GM12873 (cell line): ENCODE results near the gene NHSL2.

Source experiments
- TF ChIP-seq, protein P1 (sequence below): IDR thresholded peaks from 2 replicates; pipeline ENCODE4 v1.5.1; 2012; ENCODE audit warnings: low read depth, mild to moderate bottlenecking, moderate library complexity, low read length, control low read depth; ENCODE audit not compliant: insufficient read depth; ENCODE audit errors: missing control alignments

The NHSL2 gene

DNA sequence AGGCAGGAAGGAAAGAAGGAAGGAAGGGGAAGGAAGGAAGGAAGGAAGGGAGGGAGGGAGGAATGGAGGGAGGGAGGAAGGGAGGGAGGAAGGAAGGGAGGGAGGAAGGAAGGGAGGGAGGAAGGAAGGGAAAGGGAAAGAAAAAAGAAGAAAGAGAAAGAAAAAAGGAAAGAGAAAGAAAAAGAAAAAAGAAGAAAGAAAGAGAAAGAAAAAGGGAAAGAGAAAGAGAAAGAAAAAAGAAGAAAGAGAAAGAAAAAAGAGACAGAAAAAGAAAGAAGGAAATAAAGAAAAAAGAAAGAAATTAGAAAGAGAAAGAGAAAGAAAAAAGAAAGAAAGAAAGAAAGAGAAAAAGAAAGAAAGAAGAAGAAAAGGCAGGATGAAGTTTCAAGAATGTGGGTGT lies 15.0 kb upstream of the NHSL2 start:
- TF ChIP-seq, protein P1, sequence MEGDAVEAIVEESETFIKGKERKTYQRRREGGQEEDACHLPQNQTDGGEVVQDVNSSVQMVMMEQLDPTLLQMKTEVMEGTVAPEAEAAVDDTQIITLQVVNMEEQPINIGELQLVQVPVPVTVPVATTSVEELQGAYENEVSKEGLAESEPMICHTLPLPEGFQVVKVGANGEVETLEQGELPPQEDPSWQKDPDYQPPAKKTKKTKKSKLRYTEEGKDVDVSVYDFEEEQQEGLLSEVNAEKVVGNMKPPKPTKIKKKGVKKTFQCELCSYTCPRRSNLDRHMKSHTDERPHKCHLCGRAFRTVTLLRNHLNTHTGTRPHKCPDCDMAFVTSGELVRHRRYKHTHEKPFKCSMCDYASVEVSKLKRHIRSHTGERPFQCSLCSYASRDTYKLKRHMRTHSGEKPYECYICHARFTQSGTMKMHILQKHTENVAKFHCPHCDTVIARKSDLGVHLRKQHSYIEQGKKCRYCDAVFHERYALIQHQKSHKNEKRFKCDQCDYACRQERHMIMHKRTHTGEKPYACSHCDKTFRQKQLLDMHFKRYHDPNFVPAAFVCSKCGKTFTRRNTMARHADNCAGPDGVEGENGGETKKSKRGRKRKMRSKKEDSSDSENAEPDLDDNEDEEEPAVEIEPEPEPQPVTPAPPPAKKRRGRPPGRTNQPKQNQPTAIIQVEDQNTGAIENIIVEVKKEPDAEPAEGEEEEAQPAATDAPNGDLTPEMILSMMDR: no peak

DNA sequence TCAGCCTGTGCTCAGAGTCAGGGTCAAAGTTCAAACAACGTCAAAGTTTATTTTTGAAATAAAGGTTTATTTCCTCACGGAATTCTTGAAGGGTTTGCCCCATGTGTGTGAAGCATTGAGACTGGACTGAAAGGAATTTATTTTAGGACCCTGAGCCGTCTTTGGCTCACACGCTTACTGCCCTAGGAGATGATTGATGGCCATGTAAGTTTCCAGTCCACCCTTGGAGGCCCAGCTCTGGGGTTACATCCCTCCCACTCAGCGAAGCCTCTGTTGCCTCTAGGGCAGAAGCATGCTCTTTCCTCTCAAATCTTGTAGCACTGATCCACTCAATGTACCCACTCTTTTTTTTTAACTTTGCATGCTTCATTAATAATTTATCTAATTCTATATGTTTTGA lies 4.5 kb upstream of the NHSL2 start:
- TF ChIP-seq, protein P1: no peak

DNA sequence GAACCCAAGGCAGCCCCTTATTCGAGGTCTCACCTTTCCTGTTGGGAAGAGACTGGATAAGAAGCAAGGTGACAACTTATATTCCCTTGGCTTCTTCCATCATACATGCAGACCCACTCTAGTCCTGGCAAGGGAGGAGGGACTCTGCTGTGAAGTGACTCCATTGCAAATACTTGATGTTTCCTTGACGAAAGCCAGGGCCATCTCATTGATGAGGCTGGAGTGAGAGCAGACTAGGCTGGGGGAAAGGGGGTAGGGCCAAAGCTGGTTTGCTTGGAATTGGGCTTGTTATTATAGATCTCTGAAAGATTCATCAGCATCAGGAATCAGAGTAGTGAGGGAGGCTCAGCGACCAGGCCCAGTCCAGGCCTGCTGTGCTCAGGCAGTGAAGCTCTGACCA lies 2.3 kb upstream of the NHSL2 start:
- TF ChIP-seq, protein P1: no peak

DNA sequence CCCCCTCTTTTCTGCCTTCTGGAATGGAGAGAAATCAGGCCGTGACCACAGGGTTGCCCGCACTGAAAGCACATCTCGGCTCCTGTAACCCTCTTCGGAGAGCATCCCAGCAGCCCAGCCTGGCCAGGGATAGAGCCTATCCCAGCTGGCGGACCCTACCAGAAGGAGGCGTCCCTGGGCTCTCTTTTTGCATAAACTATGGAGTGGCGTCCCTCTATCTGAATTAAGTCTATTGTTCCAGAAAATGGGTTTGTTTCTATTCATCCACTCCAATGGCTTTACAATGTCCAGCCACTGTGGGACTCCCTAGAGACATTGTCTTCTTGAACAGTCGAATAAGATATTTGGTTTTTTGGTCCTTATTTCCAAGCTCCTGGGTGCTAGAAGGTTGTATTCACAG lies 689 bp upstream of the NHSL2 start:
- TF ChIP-seq, protein P1: no peak

DNA sequence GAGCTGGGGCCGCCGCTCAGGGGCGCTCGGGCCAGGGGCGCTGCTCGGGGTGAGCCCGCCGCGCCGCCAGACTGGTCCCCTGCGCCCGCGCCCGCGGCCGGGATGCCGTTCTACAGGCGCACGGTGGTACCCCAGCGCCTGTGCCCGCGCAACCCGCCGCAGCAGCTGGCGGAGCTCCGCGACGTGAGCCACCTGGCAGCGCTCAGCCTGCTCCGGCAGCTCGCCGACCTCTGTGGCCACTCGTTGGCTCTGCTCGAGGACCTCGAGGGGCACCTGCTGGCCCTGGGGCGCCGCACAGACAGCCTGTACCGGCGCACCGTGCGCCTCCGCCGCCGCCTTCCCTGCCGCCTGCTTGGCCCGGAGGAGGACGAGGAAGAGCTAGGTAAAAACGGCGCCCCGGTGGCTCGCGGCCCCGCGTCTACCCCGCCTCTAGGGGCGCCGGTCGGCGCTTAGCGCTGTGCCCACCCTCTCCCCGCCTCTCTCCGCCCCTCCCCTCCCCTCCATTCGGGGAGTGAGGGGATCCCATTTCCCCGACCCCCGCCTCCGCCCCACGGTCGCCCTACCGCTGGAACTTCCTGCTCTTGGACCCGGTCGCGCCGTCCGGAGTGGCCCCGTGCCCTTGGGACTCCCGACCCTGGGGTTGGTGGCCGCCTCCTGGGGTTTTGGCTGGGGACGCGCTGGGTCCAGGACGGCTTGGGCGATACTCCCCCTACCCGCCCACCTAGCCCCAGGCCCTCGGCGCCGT lies 513 bp downstream of the NHSL2 start:
- TF ChIP-seq, protein P1: peak; percentile 16

DNA sequence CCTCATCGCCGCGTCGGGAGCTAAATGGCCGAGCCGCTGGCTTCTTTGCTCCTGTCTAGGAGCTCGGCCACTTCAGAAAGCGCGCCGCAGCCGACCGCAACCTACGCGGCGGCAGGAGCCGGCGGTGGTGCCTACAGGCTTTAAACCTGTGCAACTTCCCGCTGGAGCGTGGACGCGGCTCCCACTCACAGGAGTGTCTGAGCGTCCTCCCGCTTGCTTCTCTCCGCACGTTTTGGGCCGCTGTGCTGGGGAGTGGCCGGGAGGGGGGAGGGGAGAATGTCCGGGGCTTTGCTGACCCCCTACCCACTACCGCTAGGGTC lies 1.0 kb downstream of the NHSL2 start:
- TF ChIP-seq, protein P1: no peak

DNA sequence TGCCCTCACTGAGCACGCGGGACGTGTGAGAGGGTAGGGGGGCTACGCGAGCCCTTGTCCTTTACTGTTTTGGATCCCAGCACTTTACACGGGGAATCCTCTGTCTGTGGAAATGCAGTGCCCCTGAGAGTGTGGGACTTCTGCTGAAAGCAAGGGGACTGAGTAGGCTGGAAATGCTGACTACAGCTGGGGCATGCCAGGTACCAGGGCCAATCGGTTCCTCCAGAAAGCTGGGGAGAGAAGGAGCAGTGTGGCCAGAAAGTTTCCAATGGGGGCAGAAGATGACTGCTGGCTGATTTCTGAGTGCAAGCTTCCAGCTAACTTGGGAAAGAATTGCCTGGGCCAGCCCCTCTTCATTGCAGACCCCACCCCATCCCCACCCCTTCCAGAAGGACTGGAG lies 1.5 kb downstream of the NHSL2 start:
- TF ChIP-seq, protein P1: no peak
